Superior temporal gyrus (tissue), 1 donor: Measurements from ENCODE around the gene KIAA1217.

Source experiments
- DNase-seq: peaks from one replicate; pipeline ENCODE4 v3.0.0-alpha.2; 2016; ENCODE audit errors: extremely low spot score

KIAA1217 gene

DNA sequence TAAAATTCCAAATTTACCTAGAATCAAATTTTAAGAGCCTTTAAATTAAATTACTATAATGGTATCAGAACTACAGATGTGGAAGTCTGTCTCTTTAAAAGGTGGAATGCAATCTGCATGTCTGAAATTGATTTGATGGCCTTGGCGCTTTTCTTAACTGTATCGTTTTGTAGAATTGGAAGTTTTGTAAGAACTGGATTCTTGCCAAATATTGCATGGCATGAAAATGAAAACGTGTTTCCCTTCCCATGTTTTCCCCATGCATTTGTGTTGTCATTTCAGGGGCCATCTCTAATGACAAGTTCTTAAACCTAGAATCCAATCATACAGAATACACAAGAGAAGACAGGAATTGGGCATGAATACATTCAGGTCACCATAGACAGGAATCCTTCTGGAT, 162.5 kb downstream of the KIAA1217 start:
- no peak for DNase-seq

DNA sequence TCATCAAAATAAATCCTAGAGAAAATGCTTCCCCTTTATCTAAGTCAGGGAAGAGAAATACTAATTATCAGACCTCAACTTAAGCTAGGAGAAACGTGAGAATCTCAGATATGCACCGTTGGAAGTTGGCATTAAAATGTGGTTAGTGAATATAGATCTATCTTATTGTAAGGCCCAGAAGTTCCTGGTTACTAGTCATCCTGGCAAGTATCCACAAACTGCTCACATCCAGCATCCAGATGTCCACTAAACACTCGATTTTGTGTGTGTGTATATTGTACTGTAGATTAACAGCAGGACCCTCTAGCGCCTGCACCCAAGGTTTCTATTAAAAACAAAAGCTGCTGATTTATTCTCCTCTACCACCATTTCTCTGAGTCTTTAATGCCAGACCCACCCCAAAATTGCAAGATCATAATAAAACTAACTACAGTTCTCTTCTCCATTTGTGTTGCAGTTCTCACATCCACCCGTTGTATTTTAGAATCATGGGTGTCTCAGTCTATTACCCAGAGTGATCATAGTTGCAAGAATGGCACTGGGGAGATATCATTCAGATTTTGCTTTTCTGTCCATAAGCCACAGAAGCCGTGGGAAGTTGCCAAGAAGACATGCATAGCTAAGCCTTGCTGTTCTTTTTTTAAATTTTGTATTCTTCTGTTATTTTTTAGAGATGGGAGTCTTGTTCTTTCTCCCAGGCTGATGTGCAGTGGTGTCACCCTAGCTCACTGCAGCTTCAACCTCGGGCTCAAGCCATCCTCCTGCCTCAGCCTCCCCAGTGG, 165.4 kb downstream of the KIAA1217 start:
- no peak for DNase-seq

DNA sequence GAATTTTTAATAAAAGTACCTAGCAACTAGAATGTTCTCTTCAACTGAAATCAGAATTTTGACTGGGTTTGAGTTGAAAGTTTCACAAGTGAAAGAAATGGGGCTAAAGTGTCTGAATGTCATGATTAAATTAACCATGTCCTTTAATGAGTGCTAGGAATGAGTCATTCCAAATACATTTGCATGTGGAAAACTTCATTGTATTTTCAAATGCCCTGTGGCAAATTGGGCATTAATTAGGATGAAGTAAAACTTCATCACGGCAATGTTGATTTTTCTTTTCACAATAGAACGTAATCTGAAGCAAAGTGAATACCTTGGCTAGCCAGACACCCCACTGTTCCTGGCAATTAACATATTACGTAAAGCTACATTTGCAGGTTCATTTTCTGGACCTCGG, 166.6 kb downstream of the KIAA1217 start:
- DNase-seq, result no peak

DNA sequence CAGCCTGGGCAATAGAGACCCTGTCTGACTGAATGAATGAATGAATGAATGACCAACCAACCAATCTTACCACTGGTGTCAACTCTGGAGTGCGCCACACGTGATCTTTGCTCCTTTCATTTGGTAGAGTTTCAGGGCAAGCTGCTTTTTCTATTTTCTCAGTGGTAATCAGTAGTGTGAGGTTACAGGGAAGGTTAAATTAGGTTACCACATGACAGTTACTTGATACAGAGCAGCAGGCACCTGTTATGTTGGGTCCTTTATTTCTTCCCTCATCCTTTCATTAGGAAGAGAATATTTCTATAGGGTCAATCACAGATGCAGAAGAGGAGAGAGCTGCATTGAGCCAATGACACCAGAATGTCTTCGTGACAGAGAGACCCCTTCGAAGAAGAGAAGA, 167.8 kb downstream of the KIAA1217 start:
- no peak for DNase-seq

DNA sequence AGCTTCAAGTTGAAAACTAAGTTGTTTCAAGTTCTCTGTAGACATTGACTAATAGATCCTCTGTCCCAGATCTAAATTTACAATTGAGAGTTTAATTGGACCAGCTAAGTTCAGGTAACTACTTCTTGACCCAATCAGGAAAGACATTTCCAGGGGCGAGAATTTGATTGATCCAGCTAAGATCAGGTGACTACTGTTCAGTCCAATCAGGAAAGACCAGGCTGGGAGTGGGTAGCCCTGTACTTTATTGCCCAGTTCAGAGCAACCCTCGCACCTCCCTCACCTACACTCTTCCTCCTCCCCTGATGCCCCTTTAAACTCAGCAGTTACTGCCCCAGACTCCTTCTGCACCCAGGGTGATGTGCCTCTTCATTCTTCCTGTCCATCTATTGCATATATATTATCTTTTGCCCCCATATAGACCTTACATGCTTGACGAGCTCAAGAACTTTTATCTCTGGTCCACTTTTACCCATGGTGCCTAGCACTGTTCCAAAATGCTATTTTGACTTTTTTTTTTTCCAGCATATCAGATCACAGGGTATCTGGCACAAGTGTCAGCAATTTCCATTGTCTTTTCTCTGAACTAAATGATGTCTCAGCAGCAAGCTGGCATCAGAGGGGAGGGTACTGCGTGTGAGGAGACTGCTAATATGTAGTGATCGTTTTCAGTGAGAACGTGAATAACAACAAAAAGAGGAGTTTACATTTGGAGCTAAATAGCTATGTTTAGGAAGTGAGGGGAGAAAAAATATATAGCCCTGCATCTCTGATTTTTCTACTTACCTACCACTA, 169.4 kb downstream of the KIAA1217 start:
- no peak for DNase-seq

DNA sequence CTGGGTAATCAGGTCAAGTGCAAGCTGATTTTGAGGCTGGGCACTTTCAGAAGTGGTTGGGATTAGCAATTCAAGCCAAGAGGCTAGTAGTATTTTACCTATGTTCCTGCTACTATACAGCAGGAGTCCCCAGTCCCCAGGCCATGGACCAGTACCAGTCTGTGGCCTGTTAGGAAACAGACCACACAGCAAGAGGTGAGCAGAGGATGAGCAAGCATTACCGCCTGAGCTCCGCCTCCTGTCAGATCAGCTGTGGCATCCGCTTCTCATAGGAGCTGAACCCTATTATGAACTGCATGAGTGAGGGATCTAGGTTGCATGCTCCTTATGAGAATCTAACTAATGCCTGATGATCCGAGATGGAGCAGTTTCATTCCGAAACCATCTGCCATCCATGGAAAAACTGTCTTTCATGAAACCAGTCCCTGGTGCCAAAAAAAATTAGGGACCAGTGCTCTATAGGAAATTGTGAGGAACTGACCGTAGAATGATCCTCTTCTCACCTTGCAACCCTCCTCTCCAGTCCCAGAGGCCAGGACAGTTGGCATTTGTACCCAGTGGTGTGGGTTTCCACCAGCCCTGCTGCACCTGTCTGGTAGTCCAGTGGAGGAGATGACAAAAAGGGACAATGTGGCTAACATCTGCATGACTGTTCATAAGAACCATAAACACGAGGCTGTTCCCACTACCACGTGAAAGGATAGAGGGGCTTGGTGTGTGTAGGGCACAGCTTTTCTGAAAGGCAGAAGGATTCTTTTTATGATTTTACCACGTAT, 172.5 kb downstream of the KIAA1217 start:
- DNase-seq, result no peak

DNA sequence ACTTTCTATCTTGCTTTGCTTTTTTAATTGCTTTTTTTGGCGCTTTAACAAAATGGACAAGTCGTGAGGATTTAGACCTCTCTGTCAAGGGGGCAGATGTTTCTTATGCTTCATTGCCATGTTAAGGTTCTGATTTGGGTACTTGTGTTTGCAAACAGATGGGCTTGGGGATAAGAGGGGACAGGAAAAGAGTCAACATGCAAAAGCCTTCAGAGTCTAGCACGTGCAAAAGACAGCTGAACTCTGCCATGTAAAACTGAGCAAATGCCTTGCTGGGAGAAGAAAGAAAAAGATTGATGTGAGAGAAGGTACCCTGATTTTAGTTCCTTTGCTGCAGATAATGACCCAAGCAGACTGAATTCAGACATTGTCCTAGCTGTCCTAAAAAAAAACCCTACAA, 173.1 kb downstream of the KIAA1217 start:
- no peak for DNase-seq

DNA sequence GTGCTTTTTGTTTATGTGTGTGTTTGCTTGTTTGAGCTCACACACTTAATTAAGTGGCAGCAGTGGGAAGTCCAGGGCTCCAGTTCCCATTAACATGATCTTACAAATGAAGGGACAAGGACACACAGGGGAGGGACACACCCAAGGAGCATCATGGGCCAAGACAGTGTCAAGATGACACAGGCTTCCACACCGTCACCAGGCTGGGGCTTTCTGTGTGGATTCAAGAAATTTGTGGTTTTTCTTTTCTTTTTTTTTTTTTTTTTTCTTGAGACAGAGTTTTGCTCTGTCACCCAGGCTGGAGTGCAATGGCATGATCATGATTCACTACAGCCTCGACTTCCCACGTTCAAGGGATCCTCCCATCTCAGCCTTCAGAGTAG, 173.6 kb downstream of the KIAA1217 start:
- no peak for DNase-seq

DNA sequence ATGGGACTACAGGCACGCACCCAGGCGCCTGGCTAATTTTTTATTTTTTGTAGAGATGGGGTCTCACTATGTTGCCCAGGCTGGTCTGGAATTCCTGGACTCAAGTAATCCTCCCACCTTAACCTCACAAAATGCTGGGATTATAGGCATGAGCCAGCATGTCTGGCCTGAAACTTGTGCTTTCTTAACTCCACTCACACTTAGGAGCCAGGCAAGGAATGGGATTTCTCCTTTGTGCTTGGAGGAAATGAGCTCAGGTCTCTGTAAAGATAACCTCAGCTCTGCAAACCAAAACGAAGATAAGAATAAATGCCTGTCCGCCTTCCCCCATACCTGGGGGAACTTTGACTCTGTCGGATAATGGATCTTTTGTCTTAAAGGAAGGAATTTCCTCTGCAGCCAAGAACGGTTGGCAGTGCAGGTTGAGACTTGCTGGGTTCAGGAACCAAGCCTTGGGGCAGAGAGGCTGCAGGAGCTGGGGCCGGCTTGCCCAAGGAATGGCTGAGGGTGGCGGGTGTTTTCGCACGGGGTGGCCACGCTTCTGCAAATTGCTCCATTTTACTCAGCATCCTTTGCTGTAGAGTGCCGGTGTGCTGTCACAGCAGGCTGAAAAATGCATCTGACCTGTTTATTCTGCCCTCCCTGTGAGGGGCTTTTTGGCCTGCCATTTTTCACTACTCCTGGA, 174.2 kb downstream of the KIAA1217 start:
- no peak for DNase-seq

DNA sequence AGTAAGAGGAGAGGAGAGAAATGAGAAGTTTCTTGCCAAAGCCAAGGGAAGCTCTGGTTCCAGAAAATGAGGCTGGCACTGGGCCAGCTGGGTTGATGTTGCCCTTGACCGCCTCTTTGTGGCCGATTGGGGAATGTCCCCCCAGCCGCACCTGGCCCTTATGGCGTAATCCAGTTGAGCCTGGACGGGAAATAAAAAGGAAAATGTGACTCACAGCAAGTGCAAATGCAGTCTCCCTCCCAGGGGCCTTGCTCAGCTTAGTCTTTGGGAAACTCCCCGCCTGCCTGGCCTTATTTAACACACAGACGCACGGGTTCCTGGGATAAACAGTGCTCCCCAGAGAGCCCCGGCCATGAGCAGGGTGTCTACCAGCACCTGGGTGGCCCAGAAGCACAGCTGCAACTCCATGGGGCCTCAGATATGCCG, 174.8 kb downstream of the KIAA1217 start:
- DNase-seq, result peak; percentile 39

DNA sequence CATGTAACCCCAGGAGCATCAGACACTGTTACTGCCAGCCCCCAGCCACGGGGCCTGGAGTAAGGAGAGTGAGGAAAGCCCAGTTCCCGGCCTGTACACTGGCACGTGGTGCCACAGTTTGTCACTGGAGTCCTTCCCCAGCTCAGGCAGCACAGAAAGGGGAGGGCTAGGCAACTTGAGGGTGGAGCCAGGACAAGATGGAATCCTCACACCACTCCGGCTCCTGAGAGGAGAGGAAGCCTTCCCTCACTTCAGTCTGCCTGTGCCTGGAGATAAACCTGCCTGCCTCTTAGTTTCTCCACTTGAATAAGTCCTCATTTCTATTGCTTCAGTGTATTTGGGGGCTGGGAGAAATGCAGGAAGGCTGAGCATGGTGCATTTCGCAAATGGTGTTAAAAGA, 176.0 kb downstream of the KIAA1217 start:
- DNase-seq, result no peak

DNA sequence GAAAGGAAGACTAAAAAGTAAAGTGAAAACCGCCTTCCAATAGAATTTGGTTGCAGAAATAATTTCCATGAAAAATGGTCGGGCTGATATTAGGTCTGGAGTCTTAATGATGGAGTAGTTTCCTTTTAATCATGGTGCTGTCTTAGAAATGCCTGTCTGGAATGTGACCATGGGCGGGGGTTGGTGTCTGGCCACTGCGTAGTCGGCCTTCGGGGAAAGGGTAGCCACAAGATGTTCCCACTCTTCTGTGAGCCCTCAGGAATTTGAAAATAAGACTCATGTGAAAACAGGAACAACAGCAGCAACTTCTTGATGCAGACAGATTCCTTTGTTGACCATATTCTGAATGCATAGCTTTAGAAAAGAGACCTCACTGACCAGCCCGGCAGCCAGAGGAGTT, 176.8 kb downstream of the KIAA1217 start:
- no peak for DNase-seq

DNA sequence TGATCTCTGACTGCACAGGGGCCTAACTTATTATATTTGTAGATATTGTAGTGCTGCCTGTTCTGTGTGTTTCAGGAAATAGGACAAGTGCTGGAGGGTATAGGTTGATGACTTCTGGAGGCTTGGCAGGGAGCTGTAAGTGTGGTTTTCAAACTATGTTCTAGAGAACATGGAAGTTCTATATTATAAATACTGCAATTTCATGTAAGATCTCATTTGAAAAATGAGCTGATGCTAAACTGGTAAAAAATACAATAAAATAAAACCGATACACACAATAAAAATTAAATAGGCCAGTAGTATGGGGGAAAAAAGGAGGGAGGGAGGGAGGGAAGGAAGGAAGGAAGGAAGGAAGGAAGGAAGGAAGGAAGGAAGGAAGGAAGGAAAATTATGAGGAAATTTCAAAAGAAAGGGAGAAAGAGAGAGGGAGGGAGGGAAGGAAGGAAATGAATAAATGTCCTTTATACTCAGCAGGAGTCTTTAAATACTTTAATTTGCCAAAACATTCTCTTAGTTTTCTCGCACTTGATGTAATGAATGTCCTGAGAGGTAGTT, 181.3 kb downstream of the KIAA1217 start:
- DNase-seq, result no peak

DNA sequence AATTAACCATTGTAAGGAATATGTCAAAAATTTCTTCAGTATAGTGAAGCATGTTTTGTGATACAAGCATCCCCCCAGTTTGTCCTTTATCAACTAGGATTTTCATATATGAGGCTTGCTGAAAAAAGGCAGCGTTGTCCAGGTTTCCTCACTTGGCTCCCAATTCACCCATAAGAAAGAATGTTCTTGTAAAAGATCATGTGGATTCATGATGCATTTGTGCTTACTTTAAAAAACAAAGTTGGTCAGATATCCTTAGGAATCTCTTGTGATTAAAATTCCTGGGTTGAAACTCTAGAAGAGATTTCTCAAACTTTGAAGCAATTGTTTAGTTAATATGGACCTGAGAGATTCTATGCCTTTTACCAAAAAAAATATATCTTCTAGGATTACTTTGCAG, 181.8 kb downstream of the KIAA1217 start:
- DNase-seq, result no peak

DNA sequence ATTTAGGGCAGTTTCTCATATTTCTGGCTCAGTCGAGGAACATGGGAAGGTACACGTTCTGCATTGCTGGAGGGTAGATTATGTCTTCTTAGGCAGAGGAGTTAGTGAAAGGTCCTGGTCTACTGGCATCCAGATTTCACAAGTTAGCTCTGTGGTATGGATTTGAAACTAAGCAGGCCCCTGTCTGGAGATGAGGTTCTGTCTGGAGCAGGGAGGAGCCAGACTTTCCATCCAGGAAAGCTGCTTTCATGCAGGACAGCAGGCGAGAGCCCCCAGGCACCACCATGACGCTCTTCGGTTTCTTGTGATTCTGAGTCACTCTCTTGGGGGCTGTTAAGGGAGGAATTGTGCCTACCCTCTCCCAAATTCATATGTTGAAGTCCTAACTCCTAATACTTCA, 184.3 kb downstream of the KIAA1217 start:
- no peak for DNase-seq

DNA sequence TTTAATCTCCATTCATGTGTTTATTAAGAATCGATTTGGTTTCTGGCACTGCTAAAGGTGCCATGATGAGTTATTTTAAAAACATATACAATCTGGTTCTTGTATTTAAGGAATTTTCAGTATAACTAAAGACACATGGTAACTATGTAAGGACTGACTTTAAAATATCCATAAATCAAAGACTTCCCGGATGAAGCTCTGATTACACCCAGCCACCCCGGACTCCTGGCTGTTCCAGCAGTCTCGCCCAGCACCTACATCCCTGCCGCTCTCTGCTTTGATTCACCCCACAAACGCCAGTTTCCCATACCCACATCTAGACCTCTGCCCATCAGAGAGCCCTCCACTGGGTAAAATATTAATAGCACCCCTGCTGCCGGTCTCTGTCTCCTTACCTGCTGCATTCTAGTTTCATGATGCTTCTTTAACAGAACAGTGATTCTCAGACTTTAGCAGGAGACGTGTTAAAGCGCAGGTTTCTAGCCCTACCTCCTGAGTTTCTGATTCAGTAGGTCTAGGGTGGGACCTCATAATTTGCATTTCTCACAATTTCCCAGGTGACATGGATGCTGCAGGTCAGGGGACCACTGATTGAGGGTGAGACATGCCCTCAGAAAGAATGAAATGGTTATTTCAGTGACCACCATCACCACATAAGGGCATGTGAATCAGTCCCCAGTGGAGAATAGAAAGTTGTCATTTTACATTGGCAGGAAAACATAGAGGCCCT, 185.7 kb downstream of the KIAA1217 start:
- DNase-seq, result no peak

DNA sequence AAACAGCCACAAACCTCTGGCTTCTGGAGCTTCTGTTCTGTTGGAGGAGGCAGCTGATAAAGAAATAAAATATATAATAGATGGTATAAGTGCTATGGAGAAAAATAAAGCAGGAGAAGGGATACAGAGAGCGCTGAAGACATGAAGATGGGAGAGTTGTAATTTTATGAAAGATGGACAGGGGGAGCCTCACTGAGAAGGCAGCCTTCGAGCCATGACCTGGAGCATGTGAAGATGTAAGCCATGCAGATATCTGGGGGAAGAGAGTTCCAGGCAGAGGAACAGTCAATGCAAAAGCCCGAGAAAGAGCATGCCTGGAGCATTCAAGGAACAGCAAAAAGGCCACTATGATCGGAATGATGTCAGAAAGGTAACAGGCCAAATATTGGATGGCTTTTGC, 187.5 kb downstream of the KIAA1217 start:
- no peak for DNase-seq

DNA sequence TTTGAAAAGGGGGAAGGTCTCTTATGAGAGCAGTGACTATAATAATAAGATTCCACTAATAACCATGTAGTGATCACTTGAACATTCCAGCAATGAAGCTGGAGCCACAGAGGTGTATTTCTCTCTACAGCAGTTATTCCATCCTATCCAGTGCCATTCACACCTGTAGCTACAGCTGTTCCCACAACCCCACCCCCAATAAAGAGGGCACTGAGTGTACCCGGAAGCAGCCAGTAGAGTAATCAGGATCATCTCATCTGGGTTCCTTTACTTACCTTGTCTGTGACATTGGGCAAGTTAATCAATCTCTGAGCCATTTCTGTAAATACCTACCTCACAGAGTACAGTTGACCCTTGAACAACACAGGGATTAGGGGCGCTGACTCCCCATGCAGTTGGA, 188.7 kb downstream of the KIAA1217 start:
- DNase-seq, result no peak

DNA sequence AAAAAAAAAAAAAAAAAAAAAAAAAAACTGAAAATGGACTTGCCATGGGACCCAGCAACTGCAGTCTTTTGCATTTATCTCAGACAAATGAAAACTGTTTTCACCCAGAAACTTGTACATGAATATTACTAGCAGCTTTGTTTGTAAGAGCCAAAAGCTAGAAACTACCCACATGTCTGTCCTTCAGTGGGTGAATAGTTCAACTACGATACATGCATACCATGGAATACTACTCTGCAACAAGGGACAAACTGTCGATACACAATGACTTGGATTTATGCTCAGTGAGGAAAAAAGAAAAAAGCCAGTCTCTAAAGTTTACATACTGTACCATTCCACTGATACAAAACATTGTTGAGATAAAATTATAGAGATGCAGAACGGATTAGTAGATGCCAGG, 195.6 kb downstream of the KIAA1217 start:
- no peak for DNase-seq

DNA sequence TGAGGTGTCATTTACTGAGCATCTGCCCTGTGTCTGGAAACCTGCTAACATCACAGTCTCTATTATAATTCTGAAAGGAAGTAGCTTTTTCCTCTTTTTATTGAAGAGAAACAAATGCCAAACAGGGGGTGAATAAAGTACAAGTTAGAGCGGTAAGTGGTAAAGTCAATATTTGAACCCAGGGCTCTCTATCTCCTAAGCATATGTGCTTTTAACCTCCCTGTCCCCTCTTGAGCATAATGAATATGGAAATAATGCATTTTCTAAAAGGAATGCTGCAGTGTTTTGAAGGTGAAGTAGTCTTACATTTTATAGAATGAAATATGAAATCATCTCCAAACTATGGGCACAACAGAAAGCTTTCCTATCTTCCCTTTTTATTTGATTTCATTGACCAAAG, 196.7 kb downstream of the KIAA1217 start:
- no peak for DNase-seq
